ENCODE measurements around the gene PCBD2.

DNA sequence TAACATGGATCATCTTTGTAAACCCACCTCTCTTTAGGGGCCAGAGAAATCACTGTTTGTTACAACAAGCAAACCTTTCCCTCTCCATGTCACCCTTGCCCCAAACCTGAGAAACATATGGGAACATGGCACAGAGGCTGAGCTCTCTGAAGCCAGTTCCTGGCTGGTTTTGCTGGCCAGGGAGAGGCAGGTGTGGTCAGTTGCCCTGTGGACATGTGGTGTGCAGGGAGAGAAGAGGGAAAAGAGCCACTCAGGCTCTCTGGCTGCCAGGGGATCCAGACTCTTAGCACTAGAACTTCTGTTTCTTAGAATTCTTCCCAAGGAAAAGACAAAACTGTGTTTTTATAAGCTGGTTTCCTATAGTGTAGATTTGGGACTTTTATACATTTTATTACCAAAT, 58.2 kb downstream of the PCBD2 start:
- TF ChIP-seq JUNB (IDR thresholded peaks at IDR 0.05; ENCODE audit: unreplicated experiment), result no peak
- TF ChIP-seq, protein P1, sequence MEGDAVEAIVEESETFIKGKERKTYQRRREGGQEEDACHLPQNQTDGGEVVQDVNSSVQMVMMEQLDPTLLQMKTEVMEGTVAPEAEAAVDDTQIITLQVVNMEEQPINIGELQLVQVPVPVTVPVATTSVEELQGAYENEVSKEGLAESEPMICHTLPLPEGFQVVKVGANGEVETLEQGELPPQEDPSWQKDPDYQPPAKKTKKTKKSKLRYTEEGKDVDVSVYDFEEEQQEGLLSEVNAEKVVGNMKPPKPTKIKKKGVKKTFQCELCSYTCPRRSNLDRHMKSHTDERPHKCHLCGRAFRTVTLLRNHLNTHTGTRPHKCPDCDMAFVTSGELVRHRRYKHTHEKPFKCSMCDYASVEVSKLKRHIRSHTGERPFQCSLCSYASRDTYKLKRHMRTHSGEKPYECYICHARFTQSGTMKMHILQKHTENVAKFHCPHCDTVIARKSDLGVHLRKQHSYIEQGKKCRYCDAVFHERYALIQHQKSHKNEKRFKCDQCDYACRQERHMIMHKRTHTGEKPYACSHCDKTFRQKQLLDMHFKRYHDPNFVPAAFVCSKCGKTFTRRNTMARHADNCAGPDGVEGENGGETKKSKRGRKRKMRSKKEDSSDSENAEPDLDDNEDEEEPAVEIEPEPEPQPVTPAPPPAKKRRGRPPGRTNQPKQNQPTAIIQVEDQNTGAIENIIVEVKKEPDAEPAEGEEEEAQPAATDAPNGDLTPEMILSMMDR (conservative IDR thresholded peaks at IDR 0.05; ENCODE audit: low read depth in 2 of 2), result no peak
- TF ChIP-seq, protein P2, sequence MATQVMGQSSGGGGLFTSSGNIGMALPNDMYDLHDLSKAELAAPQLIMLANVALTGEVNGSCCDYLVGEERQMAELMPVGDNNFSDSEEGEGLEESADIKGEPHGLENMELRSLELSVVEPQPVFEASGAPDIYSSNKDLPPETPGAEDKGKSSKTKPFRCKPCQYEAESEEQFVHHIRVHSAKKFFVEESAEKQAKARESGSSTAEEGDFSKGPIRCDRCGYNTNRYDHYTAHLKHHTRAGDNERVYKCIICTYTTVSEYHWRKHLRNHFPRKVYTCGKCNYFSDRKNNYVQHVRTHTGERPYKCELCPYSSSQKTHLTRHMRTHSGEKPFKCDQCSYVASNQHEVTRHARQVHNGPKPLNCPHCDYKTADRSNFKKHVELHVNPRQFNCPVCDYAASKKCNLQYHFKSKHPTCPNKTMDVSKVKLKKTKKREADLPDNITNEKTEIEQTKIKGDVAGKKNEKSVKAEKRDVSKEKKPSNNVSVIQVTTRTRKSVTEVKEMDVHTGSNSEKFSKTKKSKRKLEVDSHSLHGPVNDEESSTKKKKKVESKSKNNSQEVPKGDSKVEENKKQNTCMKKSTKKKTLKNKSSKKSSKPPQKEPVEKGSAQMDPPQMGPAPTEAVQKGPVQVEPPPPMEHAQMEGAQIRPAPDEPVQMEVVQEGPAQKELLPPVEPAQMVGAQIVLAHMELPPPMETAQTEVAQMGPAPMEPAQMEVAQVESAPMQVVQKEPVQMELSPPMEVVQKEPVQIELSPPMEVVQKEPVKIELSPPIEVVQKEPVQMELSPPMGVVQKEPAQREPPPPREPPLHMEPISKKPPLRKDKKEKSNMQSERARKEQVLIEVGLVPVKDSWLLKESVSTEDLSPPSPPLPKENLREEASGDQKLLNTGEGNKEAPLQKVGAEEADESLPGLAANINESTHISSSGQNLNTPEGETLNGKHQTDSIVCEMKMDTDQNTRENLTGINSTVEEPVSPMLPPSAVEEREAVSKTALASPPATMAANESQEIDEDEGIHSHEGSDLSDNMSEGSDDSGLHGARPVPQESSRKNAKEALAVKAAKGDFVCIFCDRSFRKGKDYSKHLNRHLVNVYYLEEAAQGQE (IDR thresholded peaks at IDR 0.05; ENCODE audit: unreplicated experiment), result no peak
- no peak for TF ChIP-seq POLR2AphosphoS5 (IDR thresholded peaks at IDR 0.05; ENCODE audit: low read depth)
- TF ChIP-seq EZH2 (IDR thresholded peaks at IDR 0.05; ENCODE audit: low read depth, unreplicated experiment), result no peak
- TF ChIP-seq, protein P3, sequence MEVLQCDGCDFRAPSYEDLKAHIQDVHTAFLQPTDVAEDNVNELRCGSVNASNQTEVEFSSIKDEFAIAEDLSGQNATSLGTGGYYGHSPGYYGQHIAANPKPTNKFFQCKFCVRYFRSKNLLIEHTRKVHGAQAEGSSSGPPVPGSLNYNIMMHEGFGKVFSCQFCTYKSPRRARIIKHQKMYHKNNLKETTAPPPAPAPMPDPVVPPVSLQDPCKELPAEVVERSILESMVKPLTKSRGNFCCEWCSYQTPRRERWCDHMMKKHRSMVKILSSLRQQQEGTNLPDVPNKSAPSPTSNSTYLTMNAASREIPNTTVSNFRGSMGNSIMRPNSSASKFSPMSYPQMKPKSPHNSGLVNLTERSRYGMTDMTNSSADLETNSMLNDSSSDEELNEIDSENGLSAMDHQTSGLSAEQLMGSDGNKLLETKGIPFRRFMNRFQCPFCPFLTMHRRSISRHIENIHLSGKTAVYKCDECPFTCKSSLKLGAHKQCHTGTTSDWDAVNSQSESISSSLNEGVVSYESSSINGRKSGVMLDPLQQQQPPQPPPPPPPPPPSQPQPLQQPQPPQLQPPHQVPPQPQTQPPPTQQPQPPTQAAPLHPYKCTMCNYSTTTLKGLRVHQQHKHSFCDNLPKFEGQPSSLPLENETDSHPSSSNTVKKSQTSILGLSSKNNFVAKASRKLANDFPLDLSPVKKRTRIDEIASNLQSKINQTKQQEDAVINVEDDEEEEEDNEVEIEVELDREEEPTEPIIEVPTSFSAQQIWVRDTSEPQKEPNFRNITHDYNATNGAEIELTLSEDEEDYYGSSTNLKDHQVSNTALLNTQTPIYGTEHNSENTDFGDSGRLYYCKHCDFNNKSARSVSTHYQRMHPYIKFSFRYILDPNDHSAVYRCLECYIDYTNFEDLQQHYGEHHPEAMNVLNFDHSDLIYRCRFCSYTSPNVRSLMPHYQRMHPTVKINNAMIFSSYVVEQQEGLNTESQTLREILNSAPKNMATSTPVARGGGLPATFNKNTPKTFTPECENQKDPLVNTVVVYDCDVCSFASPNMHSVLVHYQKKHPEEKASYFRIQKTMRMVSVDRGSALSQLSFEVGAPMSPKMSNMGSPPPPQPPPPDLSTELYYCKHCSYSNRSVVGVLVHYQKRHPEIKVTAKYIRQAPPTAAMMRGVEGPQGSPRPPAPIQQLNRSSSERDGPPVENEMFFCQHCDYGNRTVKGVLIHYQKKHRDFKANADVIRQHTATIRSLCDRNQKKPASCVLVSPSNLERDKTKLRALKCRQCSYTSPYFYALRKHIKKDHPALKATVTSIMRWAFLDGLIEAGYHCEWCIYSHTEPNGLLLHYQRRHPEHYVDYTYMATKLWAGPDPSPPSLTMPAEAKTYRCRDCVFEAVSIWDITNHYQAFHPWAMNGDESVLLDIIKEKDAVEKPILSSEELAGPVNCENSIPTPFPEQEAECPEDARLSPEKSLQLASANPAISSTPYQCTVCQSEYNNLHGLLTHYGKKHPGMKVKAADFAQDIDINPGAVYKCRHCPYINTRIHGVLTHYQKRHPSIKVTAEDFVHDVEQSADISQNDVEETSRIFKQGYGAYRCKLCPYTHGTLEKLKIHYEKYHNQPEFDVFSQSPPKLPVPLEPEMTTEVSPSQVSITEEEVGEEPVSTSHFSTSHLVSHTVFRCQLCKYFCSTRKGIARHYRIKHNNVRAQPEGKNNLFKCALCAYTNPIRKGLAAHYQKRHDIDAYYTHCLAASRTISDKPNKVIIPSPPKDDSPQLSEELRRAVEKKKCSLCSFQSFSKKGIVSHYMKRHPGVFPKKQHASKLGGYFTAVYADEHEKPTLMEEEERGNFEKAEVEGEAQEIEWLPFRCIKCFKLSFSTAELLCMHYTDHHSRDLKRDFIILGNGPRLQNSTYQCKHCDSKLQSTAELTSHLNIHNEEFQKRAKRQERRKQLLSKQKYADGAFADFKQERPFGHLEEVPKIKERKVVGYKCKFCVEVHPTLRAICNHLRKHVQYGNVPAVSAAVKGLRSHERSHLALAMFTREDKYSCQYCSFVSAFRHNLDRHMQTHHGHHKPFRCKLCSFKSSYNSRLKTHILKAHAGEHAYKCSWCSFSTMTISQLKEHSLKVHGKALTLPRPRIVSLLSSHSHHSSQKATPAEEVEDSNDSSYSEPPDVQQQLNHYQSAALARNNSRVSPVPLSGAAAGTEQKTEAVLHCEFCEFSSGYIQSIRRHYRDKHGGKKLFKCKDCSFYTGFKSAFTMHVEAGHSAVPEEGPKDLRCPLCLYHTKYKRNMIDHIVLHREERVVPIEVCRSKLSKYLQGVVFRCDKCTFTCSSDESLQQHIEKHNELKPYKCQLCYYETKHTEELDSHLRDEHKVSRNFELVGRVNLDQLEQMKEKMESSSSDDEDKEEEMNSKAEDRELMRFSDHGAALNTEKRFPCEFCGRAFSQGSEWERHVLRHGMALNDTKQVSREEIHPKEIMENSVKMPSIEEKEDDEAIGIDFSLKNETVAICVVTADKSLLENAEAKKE (CRISPR knock-in tag; IDR thresholded peaks at IDR 0.05), result no peak

All from GM23338 (cell line).